ENCODE measurements around the gene ANXA2. TPM values are rescaled to one million over a fixed set of nuclear protein-coding genes. Genes with fewer than 3 reads are reported as not detected.

The ANXA2 gene
- total RNA-seq: 4,490 and 4,964 TPM in 2 replicates

DNA sequence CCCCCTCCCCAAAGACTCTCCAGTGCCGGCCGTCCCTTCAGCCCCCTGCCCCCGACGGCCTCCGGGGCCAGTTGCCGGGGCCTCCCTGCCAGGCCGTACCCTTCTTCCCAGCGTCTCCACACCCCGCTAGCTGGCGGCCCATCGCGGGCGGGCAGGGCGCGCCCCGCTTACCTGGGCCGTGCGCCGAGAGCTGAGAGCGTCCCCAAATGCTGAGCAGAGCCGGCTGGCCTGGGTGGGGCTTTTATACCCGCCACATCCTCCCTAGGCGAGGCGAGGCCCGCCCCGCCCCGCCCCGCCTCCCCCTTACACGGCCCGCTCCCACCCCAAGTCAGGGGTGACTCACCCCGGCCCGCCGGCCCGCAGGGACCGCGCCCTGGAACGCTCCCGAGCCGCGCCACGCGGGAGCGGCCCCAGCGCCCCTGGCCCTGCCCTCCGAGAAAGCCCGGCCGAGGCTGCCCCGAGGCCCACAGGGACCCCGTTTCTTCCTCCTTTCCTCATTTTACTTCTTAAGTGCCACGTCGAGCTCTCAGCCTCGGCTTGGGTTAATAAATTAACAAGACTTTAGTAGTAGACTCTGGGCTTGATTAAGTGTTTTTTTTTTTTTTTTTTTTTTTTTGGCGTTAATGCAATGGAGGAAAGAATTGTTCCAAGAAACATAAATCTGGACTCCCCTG lies at the start of gene ANXA2:
ANXA2 (minus strand) TSS at position 215 of the 674 bp plus-strand sequence. CDS start 11,911 bp downstream, outside the sequence.

Other genes with a start within 250 kb of the ANXA2 start
- 11.1 and 23.0 TPM in 2 replicates for gene ICE2, start 81.2 kb upstream of the ANXA2 start, total RNA-seq

Measured in tracheal epithelial cell (primary cell).